Tibial artery (tissue), 4 donors: ENCODE results near the gene ALG14.

Experiments
- DNase-seq, 2 donors: peaks; one replicate each; pipeline ENCODE4 v3.0.0-alpha.2; 2019
- H3K27ac ChIP-seq, 2 donors: fragments of 200-600 bp; sonication (generic) in 1 of 2; 1 replicate in 1 of 2; 2 replicates in 1 of 2; pipeline ENCODE4 v1.5.1; 2018 to 2019; ENCODE audit warnings: mild to moderate bottlenecking in 1 of 2
- H3K27me3 ChIP-seq, 2 donors: fragments of 200-600 bp; sonication (generic) in 1 of 2; one replicate each; pipeline versions ENCODE4 v1.5.1 to v1.6.0; 2016 to 2019
- H3K36me3 ChIP-seq, 3 donors: fragments of 200-600 bp; sonication (generic) in 2 of 3; one replicate each; pipeline ENCODE4 v1.5.1; 2016 to 2019; ENCODE audit warnings: mild to moderate bottlenecking in 2 of 3
- H3K4me1 ChIP-seq, 4 donors: fragments of 200-600 bp; sonication (generic) in 2 of 4; 1 replicate in 3 of 4; 2 replicates in 1 of 4; pipeline ENCODE4 v1.5.1; 2016 to 2019
- H3K4me3 ChIP-seq, 2 donors: fragments of 200-600 bp; sonication (generic) in 1 of 2; 1 replicate in 1 of 2; 2 replicates in 1 of 2; pipeline ENCODE4 v1.5.1; 2018 to 2019; ENCODE audit warnings: mild to moderate bottlenecking in 2 of 2
- H3K9me3 ChIP-seq, 3 donors: fragments of 200-600 bp; sonication (generic) in 1 of 3; one replicate each; pipeline ENCODE4 v1.5.1; 2016 to 2019
- CTCF ChIP-seq, 2 experiments: fragments of 200-600 bp in 1 of 2; fragments of 450-650 bp in 1 of 2; IDR thresholded peaks; one replicate each; pipeline ENCODE4 v1.5.1; 2017 to 2019; ENCODE audit warnings: antibody characterized with exemption in 2 of 2, mild to moderate bottlenecking in 1 of 2, moderate library complexity in 1 of 2
- intact Hi-C: fragments of 100-400 bp; cut with DNase I; formaldehyde crosslinking; loops from one replicate; pipeline ENCODE4 v1.15.0; 2023; ENCODE audit warnings: low total_unique reads

ALG14 gene

DNA sequence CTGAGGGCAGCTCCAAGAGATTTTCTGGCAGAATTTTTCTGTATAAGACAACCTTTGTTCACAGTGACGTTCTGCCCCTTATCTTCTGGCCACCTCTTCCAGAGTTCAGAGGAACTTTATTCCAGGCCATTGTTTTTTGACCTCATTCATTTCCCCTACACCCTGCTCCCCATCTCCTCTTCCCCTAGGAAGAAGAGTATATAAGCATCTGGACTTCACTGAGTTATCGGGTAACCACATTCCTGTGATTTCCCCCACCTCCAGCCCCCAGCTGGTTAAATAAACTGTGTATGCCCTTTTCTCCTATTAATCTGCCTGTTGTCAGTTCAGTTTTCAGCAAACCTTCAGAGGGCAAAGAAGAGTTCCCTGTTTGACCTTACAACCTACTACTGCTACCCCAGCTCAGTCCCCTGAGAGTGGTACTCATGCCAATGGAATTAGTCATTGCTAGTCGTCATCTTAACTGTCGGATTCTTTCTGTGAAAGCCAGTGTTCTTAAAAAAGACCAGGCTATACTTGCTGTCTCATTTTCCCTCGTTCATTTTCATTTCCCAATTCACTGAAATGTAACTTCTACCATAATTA, 14.3 kb upstream of the ALG14 start:
- peak in 1 of 2 donors; percentile 37 for DNase-seq
- Histone ChIP-seq H3K36me3 (no peaks in the 10 kb centered on the region), H3K27me3 (no peaks in the 10 kb centered on the region), H3K27ac (peak overlapping the region; percentile 64 to 79), H3K9me3 (no peaks in the 10 kb centered on the region), H3K4me1 (peaks cover 0 to 23% (median 11%) of the 10 kb centered on the region in 4 donors), H3K4me3 (no peak overlapping the region)
- TF ChIP-seq CTCF (IDR thresholded peaks at IDR 0.05) = no peak
- intact Hi-C loops = no loop called here

DNA sequence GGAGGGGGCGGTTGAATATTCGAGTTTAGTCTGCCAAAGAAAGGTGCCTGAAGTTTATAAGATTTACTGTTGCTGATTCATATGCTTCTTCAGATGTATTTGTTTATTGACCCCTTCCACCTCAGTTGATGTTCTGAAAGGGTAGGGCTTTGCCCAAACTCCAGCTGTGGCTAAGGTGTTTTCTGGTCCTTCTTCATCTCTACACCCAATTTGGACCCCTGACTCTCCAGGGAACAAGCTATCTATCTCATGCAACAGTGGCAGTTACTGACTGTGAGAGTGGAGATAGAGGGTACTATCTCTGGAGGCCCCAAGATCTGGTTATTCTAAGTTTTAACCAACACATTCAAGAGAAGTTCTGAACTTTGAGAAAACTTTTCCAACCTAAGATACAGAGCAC, 12.6 kb upstream of the ALG14 start:
- DNase-seq = no peak
- no peak overlapping the region for H3K4me3 ChIP-seq
- no peak overlapping the region for H3K27ac ChIP-seq
- peaks cover 0 to 23% (median 11%) of the 10 kb centered on the region in 4 donors for H3K4me1 ChIP-seq
- no peaks in the 10 kb centered on the region for H3K36me3 ChIP-seq
- TF ChIP-seq CTCF (IDR thresholded peaks at IDR 0.05) = no peak
- no peaks in the 10 kb centered on the region for H3K9me3 ChIP-seq
- intact Hi-C loops = no loop called here
- H3K27me3 ChIP-seq = no peaks in the 10 kb centered on the region

DNA sequence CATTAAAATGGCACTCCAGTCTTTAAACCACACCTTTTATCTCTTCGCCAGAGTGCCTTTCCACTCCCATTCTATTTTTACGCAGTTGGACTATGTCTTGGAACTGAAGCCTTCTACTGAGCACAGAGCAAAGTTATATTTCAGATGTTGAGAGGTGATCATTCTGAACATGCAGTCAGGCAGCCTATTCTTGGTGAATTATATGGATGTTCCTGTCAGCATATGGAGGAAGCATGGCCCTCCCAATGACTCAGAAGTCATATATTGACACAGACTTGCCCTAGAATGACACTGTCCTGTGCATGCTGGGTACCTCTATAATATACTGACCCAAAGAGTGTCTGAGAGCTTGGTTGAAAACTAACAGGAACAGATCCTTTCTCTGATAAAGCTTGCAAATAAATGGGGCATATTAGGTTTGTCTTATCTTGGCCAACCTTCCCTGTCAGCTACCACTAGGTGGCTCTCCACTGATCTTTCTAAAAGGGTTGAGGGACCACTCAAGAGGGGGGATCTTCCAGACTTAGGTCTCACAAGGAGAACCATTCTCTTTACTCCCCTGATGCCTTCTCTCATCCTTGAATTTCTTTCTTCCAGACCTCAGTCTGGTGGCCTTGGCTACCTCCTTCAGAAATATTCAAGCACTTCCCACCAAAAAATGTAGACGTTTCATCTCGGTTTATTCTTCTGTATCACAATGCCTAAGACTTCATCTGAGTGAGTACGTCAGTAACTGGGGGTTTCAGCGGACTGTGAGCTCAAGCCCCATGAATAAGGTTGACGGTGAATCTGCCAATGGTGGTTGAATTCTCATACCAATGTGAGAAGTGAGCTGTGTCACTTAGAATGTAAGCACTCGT, 11.8 kb upstream of the ALG14 start:
- Histone ChIP-seq H3K27ac (no peak overlapping the region), H3K27me3 (no peaks in the 10 kb centered on the region), H3K4me3 (no peak overlapping the region), H3K4me1 (peaks cover 0 to 23% (median 11%) of the 10 kb centered on the region in 4 donors), H3K36me3 (no peaks in the 10 kb centered on the region), H3K9me3 (no peaks in the 10 kb centered on the region)
- TF ChIP-seq CTCF (IDR thresholded peaks at IDR 0.05) = peak; percentile 25 to 48
- no peak for DNase-seq
- intact Hi-C loops = no loop called here

GRCh38 chr1:95080879-95081278, 8.1 kb upstream of the ALG14 start:
- intact Hi-C loops = no loop called here

DNA sequence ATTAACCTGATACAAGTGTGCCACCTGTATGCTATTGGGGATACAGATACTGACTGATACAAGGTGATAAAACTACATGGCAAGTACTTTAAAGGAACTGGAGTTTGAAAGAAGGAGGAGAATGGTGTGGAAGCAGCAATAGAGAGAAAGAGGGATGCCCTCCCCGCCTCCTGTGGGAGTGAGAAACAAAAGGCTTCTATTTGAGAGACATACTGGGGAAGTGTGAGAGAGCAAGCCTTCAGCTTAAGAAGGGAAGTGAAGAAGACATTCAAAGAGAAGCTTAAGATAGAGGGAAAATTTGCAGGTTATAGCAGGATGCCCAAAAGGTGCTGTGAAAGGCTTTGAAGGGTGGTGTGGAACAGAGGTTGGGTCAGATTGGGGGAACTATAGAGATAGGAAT, 7.7 kb upstream of the ALG14 start:
- Histone ChIP-seq H3K9me3 (no peaks in the 10 kb centered on the region), H3K27ac (no peak overlapping the region), H3K27me3 (no peaks in the 10 kb centered on the region), H3K4me1 (no peaks in the 10 kb centered on the region), H3K4me3 (no peak overlapping the region), H3K36me3 (no peaks in the 10 kb centered on the region)
- no peak for DNase-seq
- no peak for TF ChIP-seq CTCF (IDR thresholded peaks at IDR 0.05)
- intact Hi-C loops = no loop called here

More at GRCh38 chr1:95080879-95081278, 8.1 kb upstream of the ALG14 start:
- no peak for DNase-seq
- Histone ChIP-seq H3K27ac (no peak overlapping the region), H3K4me1 (no peaks in the 10 kb centered on the region), H3K27me3 (no peaks in the 10 kb centered on the region), H3K4me3 (no peak overlapping the region), H3K9me3 (no peaks in the 10 kb centered on the region), H3K36me3 (no peaks in the 10 kb centered on the region)
- TF ChIP-seq CTCF (IDR thresholded peaks at IDR 0.05) = no peak
